HepG2 (cell line): Measurements from ENCODE around the gene WNK2. TPM values are rescaled to one million over a fixed set of nuclear protein-coding genes. Genes with fewer than 3 reads are reported as not detected.

Experiments
- ARNT2 ChIP-seq: sonication (generic); formaldehyde crosslinking; IDR thresholded peaks from 2 replicates; pipeline ENCODE4 v1.8.0; 2022; ENCODE audit warnings: mild to moderate bottlenecking, low read depth, missing genetic modification reagents, moderate library complexity
- ELF1 ChIP-seq: sonication (generic); formaldehyde crosslinking; IDR thresholded peaks from 2 replicates; pipeline ENCODE4 v1.4.0; 2020; ENCODE audit warnings: missing genetic modification reagents
- HNRNPL ChIP-seq: fragments of 200-400 bp; formaldehyde crosslinking; IDR thresholded peaks from 2 replicates; pipeline ENCODE4 v1.6.1; 2017; ENCODE audit warnings: mild to moderate bottlenecking, low read depth, low read length
- KDM4B ChIP-seq: sonication (generic); formaldehyde crosslinking; IDR thresholded peaks from 2 replicates; pipeline ENCODE4 v1.4.0; 2020; ENCODE audit warnings: missing genetic modification reagents
- NR2F6 ChIP-seq, 2 experiments: IDR thresholded peaks; 2 replicates each; pipeline ENCODE4 v1.6.1; 2016; ENCODE audit warnings: antibody characterized with exemption in 1 of 2, mild to moderate bottlenecking in 1 of 2
- PHF20 ChIP-seq: sonication (generic); formaldehyde crosslinking; IDR thresholded peaks from 2 replicates; pipeline ENCODE4 v1.5.0; 2020; ENCODE audit warnings: mild to moderate bottlenecking, missing genetic modification reagents
- PITX1 ChIP-seq: sonication (generic); formaldehyde crosslinking; IDR thresholded peaks from 2 replicates; pipeline ENCODE4 v1.5.1; 2020; ENCODE audit warnings: mild to moderate bottlenecking, missing genetic modification reagents
- REPIN1 ChIP-seq: sonication (generic); formaldehyde crosslinking; IDR thresholded peaks from 2 replicates; pipeline ENCODE4 v1.8.0; 2022; ENCODE audit warnings: missing genetic modification reagents, low read depth, mild to moderate bottlenecking, borderline replicate concordance
- SAP130 ChIP-seq: IDR thresholded peaks from 2 replicates; pipeline ENCODE4 v1.6.1; 2016; ENCODE audit warnings: low read depth
- TBX2 ChIP-seq: sonication (generic); formaldehyde crosslinking; IDR thresholded peaks from 2 replicates; pipeline ENCODE4 v1.5.0; 2020; ENCODE audit warnings: missing genetic modification reagents, mild to moderate bottlenecking, borderline replicate concordance
- TSC22D2 ChIP-seq: sonication (generic); formaldehyde crosslinking; IDR thresholded peaks from 2 replicates; pipeline ENCODE4 v1.5.1; 2020; ENCODE audit warnings: missing genetic modification reagents, mild to moderate bottlenecking, borderline replicate concordance
- ZBTB42 ChIP-seq: sonication (generic); formaldehyde crosslinking; IDR thresholded peaks from 2 replicates; pipeline ENCODE4 v1.5.0; 2020; ENCODE audit warnings: mild to moderate bottlenecking, missing genetic modification reagents
- ZFX ChIP-seq: sonication (generic); formaldehyde crosslinking; IDR thresholded peaks from 2 replicates; pipeline ENCODE4 v1.4.0; 2020; ENCODE audit warnings: mild to moderate bottlenecking, low read depth, missing genetic modification reagents, moderate library complexity
- ZFYVE20 ChIP-seq: sonication (generic); formaldehyde crosslinking; IDR thresholded peaks from 2 replicates; pipeline ENCODE4 v1.8.0; 2023; ENCODE audit warnings: low read depth, mild to moderate bottlenecking, moderate library complexity, missing genetic modification reagents, borderline replicate concordance
- ZKSCAN1 ChIP-seq: fragments of 150-350 bp; IDR thresholded peaks from 2 replicates; pipeline ENCODE4 v1.6.1; 2014; ENCODE audit warnings: low read length
- ZNF382 ChIP-seq: sonication (generic); formaldehyde crosslinking; IDR thresholded peaks from 2 replicates; pipeline ENCODE4 v1.5.0; 2020; ENCODE audit warnings: missing genetic modification reagents, mild to moderate bottlenecking, borderline replicate concordance
- ZNF558 ChIP-seq: sonication (generic); formaldehyde crosslinking; IDR thresholded peaks from 2 replicates; pipeline ENCODE4 v1.9.0; 2022; ENCODE audit warnings: mild to moderate bottlenecking, missing genetic modification reagents, borderline replicate concordance
- ZNF788 ChIP-seq: sonication (generic); formaldehyde crosslinking; IDR thresholded peaks from 2 replicates; pipeline ENCODE4 v1.5.0; 2020; ENCODE audit warnings: mild to moderate bottlenecking, missing genetic modification reagents, borderline replicate concordance
- polyA plus RNA-seq, 8 experiments: library from polyadenylated mRNA; depleted of rRNA in 3 of 8; stranded (reverse) in 7 of 8; unstranded in 1 of 8; fragments of >200 nt; fragmentation: Illumina TruSeq in 4 of 8; extraction: Trizol in 4 of 8; gene quantifications; 2 replicates each; pipeline versions ENCODE4 v1.2.1 to v1.2.3, GENCODE V29; 2011 to 2016; ENCODE audit warnings: low read depth in 4 of 8, missing spikeins in 1 of 8, mixed read lengths in 1 of 8; ENCODE audit not compliant: insufficient read depth in 1 of 8
- total RNA-seq, 5 experiments: library from RNA; depleted of rRNA; stranded (reverse); fragments of >200 nt; fragmentation: Illumina TruSeq; extraction: Trizol; gene quantifications; 2 replicates each; pipeline ENCODE4 v1.2.3, GENCODE V29; 2016; ENCODE audit warnings: low read depth in 1 of 5
- TF ChIP-seq, protein P1 (sequence below): sonication (generic); formaldehyde crosslinking; IDR thresholded peaks from 2 replicates; pipeline ENCODE4 v1.4.0; 2020; ENCODE audit warnings: missing genetic modification reagents, borderline replicate concordance
- TF ChIP-seq, protein P2 (sequence below): sonication (generic); formaldehyde crosslinking; IDR thresholded peaks from 2 replicates; pipeline ENCODE4 v1.4.0; 2020; ENCODE audit warnings: missing genetic modification reagents, borderline replicate concordance
- TF ChIP-seq, protein P3 (sequence below): sonication (generic); formaldehyde crosslinking; IDR thresholded peaks from 2 replicates; pipeline ENCODE4 v1.8.0; 2022; ENCODE audit warnings: missing genetic modification reagents, mild to moderate bottlenecking, inconsistent platforms, borderline replicate concordance

Gene WNK2
- total and polyA plus RNA-seq, 2 of the 13 experiments (the other 11 are each of a cell fraction or from before 2014, with no cell fraction given): 10.5 to 12.0 TPM

DNA sequence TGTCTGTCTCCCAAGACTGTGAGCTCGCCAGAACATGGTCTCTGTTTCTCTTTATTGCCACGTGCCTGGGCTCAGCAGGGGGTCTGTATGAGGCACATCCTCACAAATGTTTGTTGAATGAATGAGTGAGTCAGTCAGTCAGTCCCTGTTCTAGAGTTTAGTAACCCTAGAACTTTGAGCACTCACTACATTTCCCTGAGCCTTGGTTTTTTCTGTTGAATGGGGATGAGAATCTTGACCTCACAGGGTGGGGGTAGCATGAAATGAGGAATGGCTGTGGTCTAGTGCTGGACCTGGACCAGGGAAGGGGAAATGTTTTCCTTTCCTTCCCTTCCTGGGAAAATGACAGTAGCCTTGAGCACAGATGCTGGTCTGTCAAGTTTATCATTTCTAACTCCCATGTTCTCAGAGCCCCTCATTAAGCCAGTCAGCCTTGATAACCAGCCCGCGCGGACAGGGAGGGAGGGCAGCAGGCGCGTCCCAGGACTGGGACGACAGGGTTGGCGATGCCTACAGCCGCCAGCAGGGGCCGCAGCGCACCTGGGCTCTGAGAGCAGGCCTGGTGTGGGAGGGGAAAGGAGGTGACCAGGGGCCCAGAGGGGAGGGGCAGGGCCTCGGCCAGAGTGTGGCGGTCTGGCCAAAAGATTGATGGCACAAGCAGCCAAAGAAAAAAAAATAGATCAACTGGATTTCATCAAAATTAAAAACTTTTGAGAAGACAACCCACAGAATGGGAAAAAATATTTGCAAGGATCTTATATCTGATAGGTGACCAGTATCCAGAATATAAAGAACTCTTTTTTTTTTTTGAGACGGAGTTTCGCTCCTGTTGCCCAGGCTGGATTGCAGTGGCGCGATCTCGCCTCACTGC is 24.1 kb upstream of the WNK2 start (continued):
- 0 out of 2 replicates have a peak, but pooled peaks have one; percentile 11 for TF ChIP-seq ZKSCAN1
- 0 out of 2 replicates have a peak, but pooled peaks have one; percentile 63 for TF ChIP-seq ZNF558 (CRISPR knock-in tag)
- 0 out of 2 replicates have a peak, but pooled peaks have one; percentile 30 for TF ChIP-seq PITX1 (CRISPR knock-in tag)
- 0 out of 2 replicates have a peak, but pooled peaks have one; percentile 66 for TF ChIP-seq KDM4B (CRISPR knock-in tag)
- TF ChIP-seq, protein P1, sequence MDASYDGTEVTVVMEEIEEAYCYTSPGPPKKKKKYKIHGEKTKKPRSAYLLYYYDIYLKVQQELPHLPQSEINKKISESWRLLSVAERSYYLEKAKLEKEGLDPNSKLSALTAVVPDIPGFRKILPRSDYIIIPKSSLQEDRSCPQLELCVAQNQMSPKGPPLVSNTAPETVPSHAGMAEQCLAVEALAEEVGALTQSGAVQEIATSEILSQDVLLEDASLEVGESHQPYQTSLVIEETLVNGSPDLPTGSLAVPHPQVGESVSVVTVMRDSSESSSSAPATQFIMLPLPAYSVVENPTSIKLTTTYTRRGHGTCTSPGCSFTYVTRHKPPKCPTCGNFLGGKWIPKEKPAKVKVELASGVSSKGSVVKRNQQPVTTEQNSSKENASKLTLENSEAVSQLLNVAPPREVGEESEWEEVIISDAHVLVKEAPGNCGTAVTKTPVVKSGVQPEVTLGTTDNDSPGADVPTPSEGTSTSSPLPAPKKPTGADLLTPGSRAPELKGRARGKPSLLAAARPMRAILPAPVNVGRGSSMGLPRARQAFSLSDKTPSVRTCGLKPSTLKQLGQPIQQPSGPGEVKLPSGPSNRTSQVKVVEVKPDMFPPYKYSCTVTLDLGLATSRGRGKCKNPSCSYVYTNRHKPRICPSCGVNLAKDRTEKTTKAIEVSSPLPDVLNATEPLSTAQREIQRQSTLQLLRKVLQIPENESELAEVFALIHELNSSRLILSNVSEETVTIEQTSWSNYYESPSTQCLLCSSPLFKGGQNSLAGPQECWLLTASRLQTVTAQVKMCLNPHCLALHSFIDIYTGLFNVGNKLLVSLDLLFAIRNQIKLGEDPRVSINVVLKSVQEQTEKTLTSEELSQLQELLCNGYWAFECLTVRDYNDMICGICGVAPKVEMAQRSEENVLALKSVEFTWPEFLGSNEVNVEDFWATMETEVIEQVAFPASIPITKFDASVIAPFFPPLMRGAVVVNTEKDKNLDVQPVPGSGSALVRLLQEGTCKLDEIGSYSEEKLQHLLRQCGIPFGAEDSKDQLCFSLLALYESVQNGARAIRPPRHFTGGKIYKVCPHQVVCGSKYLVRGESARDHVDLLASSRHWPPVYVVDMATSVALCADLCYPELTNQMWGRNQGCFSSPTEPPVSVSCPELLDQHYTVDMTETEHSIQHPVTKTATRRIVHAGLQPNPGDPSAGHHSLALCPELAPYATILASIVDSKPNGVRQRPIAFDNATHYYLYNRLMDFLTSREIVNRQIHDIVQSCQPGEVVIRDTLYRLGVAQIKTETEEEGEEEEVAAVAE (CRISPR knock-in tag): 0 out of 2 replicates have a peak, but pooled peaks have one; percentile 38
- TF ChIP-seq SAP130 (CRISPR knock-in tag): peak; percentile 64
- TF ChIP-seq ZBTB42 (CRISPR knock-in tag): no peak
- no peak for TF ChIP-seq ZFYVE20
- 0 out of 2 replicates have a peak, but pooled peaks have one; percentile 17 for TF ChIP-seq ELF1 (CRISPR knock-in tag)
- no peak for TF ChIP-seq NR2F6 (IDR thresholded peaks at IDR 0.05)
- peak; percentile 65; the same call in 1 of the 2 replicates for TF ChIP-seq NR2F6 (CRISPR knock-in tag; IDR thresholded peaks at IDR 0.05)
- TF ChIP-seq, protein P2, sequence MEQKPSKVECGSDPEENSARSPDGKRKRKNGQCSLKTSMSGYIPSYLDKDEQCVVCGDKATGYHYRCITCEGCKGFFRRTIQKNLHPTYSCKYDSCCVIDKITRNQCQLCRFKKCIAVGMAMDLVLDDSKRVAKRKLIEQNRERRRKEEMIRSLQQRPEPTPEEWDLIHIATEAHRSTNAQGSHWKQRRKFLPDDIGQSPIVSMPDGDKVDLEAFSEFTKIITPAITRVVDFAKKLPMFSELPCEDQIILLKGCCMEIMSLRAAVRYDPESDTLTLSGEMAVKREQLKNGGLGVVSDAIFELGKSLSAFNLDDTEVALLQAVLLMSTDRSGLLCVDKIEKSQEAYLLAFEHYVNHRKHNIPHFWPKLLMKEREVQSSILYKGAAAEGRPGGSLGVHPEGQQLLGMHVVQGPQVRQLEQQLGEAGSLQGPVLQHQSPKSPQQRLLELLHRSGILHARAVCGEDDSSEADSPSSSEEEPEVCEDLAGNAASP (CRISPR knock-in tag): peak; percentile 71; the same call in 1 of the 2 replicates
- TF ChIP-seq HNRNPL: 0 out of 2 replicates have a peak, but pooled peaks have one; percentile 38
- TF ChIP-seq TBX2 (CRISPR knock-in tag): 0 out of 2 replicates have a peak, but pooled peaks have one; percentile 48
- 0 out of 2 replicates have a peak, but pooled peaks have one; percentile 23 for TF ChIP-seq ARNT2 (CRISPR knock-in tag)
- TF ChIP-seq PHF20 (CRISPR knock-in tag): 0 out of 2 replicates have a peak, but pooled peaks have one; percentile 5
- peak; percentile 19; the same call in 1 of the 2 replicates for TF ChIP-seq ZNF788 (CRISPR knock-in tag)
- TF ChIP-seq, protein P3, sequence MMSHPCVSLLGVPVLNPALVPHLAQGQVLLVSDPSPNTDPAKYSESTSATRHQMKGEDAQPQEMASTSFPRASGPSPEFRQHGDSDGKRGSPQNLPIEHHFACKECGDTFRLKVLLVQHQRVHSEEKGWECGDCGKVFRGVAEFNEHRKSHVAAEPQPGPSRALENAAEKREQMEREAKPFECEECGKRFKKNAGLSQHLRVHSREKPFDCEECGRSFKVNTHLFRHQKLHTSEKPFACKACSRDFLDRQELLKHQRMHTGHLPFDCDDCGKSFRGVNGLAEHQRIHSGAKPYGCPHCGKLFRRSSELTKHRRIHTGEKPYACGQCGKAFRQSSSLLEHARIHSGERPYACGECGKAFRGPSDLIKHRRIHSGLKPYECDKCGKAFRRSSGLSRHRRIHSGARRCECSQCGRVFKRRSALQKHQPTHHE (CRISPR knock-in tag): no peak
- 0 out of 2 replicates have a peak, but pooled peaks have one; percentile 37 for TF ChIP-seq TSC22D2
- peak; percentile 69 for TF ChIP-seq ZFX
- TF ChIP-seq ZNF382 (CRISPR knock-in tag): no peak
- 0 out of 2 replicates have a peak, but pooled peaks have one; percentile 37 for TF ChIP-seq REPIN1 (CRISPR knock-in tag)
